ENCODE data around the gene PHKG1.

- TF ChIP-seq POLR2A (IDR thresholded peaks at IDR 0.05) (no peak), CTCF (IDR thresholded peaks at IDR 0.05) (no peak)
These were observed 12.8 kb upstream of the PHKG1 start for GRCh38 chr7:56105508-56105907.
